ENCODE measurements around the gene NLRP3. TPM values are rescaled to one million over a fixed set of nuclear protein-coding genes. Genes with fewer than 3 reads are reported as not detected.
"Not testable (repeated sequence)": the region's sequence is repeated elsewhere in the genome, so short reads cannot be mapped to it uniquely, and the experiment has no call there.

Gene NLRP3
- 5.6 TPM for total RNA-seq

GRCh38 chr1:247415423-247416361 lies at the start of gene NLRP3:
Gene NLRP3, plus strand, starts transcription at chr1:247416173. Its CDS starts 2,628 bp downstream, at chr1:247418801.
- DNase-seq (ENCODE audit: low spot score): peak; percentile 36

GRCh38 chr1:247366345-247366744 lies 49.6 kb upstream of the NLRP3 start:
- not testable (repeated sequence) for DNase-seq (ENCODE audit: low spot score)

- DNase-seq (ENCODE audit: low spot score): no peak
Observed at GRCh38 chr1:247366926-247367645, 48.9 kb upstream of the NLRP3 start.

GRCh38 chr1:247367786-247368422 lies 48.1 kb upstream of the NLRP3 start:
- DNase-seq (ENCODE audit: low spot score): no peak

DNA sequence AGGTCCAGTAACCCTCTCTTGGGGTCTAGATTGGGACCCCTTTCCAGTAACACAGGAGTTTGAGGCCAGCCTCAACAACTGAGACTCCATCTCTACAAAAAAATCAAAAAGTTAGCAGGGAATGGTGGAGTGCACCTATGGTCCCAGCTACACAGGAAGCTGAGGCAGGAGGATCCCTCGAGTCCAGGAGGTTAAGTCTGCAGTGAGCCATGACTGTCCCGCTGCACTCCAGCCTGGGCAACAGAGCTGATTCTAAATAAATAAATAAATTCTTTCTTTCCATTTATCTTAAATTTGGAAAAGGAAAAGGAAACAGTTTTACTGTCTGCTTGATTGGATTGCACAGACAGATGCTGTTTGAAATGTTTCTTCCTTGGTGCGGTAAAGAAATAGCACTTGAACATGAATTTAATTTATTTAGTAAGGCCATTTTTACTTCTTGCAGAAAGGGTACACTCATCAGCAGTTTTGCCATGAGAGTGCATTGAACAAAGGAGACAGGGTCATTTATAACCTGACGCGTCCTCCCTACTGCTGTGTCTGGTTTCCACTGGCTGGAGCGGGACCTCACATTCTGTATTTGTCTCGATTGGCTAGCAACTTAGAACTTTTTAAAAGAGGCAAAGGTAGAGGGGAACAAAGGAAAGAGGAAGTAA lies 47.4 kb upstream of the NLRP3 start:
- no peak for DNase-seq (ENCODE audit: low spot score)

DNA sequence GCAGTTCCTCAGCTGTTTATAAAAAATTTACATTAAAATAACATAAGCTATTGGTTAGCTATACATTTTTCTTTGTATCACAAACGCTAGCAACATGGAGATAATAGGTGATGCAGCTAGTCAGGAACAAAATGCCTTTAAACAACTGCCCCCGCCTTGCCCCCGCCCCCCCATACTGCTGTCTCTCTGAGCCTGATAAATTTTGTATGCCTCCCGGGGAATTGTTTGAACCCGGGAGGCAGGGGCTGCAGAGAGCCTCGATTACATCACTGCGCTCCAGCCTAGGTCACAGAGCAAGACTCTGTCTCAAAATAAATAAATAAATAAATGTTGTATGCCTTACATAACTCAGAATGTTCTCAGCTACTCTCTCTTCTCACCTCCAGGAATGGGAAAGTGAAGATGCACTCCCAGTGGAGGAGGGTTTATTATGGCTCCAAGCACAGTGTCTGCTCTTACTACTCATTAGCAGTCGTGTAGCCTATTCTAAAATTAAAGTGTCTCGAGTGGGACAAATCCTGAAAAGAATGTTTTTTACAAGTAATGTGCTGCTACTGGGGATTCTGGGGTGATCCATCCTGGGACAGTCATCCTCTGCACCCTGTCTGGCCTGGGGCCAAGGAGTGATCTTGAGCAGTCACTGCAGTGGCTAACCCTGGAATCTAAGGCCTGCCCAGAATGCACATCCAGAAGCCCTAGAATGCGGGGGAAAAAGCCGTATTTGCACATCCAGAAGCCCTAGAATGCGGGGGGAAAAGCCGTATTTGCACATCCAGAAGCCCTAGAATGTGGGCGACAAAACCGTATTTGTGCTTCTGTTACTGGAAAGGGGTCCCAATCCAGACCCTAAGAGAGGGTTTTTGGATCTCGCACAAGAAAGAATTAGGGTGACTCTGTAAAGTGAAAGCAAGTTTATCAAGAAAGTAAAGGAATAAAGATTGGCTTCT lies 44.9 kb upstream of the NLRP3 start:
- DNase-seq (ENCODE audit: low spot score): peak; percentile 65

DNA sequence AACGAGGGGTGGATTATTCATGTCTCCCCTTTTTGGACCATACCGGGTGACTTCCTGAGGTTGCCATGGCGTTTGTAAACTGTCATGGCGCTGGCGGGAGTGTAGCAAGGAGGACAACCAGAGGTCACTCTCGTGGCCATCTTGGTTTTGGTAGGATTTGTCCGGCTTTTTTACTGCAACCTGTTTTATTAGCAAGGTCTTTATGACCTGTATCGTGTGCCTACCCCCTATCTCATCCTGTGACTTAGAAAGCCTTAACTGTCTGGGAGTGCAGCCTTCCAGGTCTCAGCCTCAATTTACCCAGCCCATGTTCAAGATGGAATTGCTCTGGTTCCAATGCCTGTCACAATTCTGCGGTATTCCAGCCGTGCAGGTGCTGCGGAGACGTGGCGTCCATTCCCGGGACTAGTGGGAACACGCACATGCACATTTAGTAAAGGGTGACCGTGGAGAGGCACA lies 44.1 kb upstream of the NLRP3 start:
- no peak for DNase-seq (ENCODE audit: low spot score)

DNA sequence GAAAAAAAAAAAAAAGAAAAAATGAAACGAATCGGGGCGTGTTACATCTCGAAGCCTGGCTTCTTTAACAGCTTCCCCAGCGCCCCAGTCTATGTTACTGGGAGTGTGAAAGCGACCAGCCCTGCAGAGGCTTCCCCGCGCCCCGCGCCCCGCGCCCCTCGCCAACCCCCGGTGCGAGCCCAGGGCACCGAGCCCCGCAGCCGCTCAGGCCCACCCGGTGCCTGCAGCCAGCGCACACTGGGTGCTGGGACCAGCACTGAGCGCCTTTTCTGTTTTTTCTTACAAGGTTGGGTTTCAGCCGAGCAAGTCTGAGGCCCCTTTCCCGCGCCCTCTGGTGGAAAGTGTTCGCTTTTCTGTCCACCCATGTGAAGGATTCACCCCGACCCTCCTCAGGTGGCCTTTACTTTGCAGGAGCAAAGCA lies 42.2 kb upstream of the NLRP3 start:
- peak; percentile 29 for DNase-seq (ENCODE audit: low spot score)

DNA sequence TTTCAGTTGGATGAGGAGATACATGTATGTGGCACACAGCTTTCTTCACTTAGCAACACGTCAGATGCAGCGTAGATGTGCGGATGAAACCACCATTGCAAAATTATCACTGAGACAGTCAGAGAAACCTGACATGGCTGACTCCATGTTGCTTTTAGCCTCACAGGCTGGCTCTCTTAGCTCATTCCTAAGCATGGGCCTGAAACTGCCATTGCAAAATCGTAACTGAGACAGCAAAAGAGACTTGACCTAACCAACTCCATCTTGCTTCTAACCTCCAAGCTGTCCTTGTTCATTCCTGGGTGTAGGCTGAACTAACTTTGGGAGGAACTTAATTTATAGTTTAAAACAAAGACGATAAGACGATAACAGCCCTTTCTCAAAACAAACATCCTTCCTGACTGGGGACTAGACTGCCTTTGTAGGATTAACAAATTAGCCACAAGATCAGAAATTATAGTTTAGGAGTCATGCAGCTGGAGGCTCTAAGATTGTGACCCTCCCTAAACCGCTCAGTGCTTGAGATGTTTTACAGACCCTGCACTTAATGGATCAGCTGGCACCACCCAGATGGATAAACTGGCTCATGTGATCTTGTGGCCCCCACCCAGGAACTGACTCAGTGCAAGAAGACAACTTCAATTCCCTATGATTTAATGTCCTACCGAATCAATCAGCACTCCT lies 41.2 kb upstream of the NLRP3 start:
- DNase-seq (ENCODE audit: low spot score): not testable (repeated sequence)

DNA sequence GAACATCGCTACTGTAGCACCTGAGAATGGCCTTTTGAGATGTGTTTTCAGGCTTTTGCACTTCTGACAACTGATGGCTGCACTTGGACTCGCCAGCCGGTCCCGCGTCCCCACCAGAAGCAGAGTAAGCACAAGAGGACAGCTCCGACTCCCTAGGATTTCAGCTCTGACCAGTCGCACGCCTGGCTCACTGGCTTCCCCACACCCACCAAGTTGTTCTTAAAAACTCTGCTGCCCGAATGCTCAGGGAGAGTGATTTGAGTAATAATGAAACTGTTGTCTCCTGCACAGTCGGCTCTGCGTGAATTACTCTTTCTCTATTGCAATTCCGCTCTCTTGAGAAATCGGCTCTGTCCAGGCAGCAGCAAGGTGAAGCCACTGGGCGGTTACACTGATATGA lies 40.2 kb upstream of the NLRP3 start:
- DNase-seq (ENCODE audit: low spot score): no peak

DNA sequence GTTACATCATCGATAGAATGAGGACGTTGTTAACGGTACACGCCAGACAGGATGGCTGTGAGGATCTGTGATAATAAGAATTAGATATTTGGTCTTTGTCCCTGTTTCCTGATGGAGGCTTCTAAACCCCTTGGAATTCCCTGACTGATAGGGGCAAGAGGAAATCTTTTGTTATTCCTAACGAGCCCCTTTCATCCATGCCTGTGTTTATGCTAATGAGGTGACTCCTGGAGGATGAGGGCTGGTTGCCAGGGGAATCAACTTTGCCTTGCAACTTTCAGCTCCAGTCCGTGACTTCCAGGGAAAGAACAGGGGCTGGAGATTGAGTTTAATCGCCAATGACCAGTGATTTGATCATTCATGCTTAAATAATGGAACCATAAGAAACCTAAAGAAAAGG lies 39.3 kb upstream of the NLRP3 start:
- DNase-seq (ENCODE audit: low spot score): no peak

DNA sequence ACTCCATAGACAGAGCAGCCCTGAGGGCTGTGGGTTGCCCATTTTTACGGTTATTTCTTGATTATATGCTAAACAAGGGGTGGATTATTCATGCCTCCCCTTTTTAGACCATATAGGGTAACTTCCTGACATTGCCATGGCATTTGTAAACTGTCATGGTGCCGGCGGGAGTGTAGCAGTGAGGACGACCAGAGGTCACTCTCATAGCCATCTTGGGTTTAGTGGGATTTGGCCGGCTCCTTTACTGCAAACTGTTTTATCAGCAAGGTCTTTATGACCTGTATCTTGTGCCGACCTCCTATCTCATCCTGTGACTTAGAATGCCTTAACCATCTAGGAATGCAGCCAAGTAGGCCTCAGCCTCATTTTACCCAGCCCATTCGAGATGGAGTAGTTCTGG lies 38.3 kb upstream of the NLRP3 start:
- not testable (repeated sequence) for DNase-seq (ENCODE audit: low spot score)

DNA sequence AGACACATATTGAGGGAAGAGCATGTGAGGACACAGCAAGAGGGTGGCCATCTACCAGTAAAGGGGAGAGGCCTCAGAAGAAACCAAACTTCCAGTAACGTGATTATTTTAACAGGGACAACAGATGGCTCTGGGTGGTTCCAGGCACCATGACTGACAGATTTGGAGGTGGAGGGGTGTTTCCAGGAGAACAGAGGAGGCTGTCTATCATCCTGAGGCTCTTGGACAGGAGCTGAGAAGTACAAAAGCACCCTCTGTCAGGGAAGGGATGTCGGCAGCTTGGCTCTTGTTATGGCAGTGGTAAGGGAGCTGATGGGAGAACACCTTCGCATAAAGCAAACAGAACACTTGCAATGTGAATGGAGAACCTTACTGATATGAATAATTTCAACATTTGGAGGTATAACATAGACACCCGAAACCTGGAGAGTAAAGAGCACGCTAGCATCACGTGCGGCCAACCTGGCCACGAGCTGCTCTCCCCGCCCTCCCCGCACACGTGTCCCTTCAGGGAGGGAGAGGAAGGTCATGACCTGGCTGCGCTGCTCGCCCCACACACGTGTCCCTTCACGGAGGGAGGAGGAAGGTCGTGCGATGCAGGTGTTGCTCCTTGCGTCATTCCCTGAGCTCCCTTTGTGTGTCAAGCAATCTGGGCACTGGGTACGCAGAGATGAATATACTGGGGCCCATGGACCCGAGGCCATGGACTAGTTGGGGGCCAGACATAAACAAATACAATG lies 37.5 kb upstream of the NLRP3 start:
- DNase-seq (ENCODE audit: low spot score): no peak

DNA sequence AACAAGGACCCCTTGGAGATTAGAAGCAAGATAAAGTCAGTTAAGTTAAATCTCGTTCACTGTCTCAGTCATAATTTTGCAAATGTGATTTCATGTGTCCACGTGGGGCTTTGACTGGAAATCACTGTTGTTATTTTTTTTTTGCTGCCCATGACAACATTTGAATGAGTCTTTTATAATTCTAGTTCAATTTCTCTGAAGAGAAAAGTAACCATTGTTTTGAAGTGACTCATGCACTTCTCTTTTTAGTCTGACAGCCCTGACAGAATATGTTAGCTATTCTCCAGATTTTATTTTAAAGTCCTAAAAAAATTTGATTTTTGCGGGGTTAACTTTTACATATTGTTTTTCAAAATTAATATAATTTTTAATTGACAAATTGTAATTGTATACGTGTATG lies 30.7 kb upstream of the NLRP3 start:
- DNase-seq (ENCODE audit: low spot score): no peak

- DNase-seq (ENCODE audit: low spot score): no peak
Observed at GRCh38 chr1:247386217-247386616, 29.8 kb upstream of the NLRP3 start.

DNA sequence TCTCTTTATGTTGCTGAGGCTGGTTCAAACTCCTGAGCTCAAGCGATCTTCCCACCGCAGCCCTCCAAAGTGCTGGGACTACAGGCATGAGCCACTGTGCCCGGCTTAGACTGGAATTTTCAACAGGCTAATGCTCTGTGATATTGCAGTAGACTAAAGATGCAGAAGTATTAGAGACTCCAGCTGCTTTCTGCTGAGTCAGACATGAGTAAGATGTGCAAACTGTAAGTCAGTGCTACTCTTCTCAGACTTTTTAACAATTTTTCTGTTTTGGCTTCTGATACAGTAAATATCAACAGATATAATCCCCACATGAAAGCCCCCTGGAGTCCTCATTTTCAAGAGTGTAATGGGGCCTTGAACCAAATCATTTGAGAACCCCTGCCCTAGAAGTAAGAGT lies 29.3 kb upstream of the NLRP3 start:
- no peak for DNase-seq (ENCODE audit: low spot score)

GRCh38 chr1:247387096-247387495 lies 28.9 kb upstream of the NLRP3 start:
- DNase-seq (ENCODE audit: low spot score): no peak

DNA sequence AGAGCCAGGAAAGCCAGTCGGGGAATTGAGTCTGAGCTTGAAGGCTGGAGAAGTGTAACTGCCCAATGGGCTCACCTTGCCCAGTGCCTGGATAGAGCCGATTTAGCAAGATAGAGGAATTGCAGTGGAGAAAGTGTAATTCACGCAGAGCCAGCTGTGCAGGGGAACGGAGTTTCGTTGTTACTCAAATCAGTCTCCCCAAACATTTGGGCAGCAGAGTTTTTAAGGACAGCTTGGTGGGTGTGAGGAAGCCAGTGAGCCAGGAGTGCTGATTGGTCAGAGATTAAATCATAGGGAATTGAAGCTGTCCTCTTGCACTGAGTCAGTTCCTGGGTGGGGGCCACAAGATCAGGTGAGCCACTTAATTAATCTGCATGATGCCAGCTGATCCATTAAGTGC lies 28.4 kb upstream of the NLRP3 start:
- DNase-seq (ENCODE audit: low spot score): no peak

- DNase-seq (ENCODE audit: low spot score): peak; percentile 85
Observed at GRCh38 chr1:247390116-247390791, 25.7 kb upstream of the NLRP3 start.

All from mucosa of gallbladder (tissue), 1 donor.